ENCODE results near the gene TCP11L1. TPM values are rescaled to one million over a fixed set of nuclear protein-coding genes. Genes with fewer than 3 reads are reported as not detected.
A peak's percentile ranks its signal among the peaks of the same experiment; 100 is the strongest.
"Not testable (repeated sequence)": the region's sequence is repeated elsewhere in the genome, so short reads cannot be mapped to it uniquely, and the experiment has no call there.

TCP11L1 gene
- total RNA-seq, 4 donors from 2014 or later: 28.9 to 98.4 (median 78.4) TPM

DNA sequence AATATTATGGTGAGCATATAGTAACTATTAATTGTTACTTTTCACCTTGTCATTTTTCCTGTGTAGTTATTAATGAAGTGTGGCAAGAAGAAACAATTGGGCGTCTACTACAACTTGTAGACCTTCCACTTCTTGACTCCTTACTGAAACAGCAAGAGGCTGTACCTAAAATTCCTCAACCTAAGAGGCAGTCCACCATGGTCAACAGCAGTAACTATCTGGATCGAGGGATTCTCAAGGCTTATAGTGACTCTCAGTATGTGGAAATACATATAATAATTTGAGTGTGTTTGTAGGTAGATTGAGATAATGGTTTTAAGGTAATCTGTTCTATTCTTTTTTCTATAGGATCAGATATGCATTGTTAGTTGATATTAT is 10.8 kb upstream of the TCP11L1 start:
- Histone ChIP-seq H3K27me3 (no peaks in the 10 kb centered on the region), H3K36me3 (peaks cover 0 to 20% (median 0%) of the 10 kb centered on the region in 3 donors), H3K9me3 (no peaks in the 10 kb centered on the region), H3K4me1 (no peaks in the 10 kb centered on the region), H3K27ac (no peak overlapping the region), H3K4me3 (no peak overlapping the region)
- DNase-seq: no peak
- no peak for TF ChIP-seq POLR2A (IDR thresholded peaks at IDR 0.05)
- TF ChIP-seq, protein P1, sequence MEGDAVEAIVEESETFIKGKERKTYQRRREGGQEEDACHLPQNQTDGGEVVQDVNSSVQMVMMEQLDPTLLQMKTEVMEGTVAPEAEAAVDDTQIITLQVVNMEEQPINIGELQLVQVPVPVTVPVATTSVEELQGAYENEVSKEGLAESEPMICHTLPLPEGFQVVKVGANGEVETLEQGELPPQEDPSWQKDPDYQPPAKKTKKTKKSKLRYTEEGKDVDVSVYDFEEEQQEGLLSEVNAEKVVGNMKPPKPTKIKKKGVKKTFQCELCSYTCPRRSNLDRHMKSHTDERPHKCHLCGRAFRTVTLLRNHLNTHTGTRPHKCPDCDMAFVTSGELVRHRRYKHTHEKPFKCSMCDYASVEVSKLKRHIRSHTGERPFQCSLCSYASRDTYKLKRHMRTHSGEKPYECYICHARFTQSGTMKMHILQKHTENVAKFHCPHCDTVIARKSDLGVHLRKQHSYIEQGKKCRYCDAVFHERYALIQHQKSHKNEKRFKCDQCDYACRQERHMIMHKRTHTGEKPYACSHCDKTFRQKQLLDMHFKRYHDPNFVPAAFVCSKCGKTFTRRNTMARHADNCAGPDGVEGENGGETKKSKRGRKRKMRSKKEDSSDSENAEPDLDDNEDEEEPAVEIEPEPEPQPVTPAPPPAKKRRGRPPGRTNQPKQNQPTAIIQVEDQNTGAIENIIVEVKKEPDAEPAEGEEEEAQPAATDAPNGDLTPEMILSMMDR (IDR thresholded peaks at IDR 0.05): no peak

DNA sequence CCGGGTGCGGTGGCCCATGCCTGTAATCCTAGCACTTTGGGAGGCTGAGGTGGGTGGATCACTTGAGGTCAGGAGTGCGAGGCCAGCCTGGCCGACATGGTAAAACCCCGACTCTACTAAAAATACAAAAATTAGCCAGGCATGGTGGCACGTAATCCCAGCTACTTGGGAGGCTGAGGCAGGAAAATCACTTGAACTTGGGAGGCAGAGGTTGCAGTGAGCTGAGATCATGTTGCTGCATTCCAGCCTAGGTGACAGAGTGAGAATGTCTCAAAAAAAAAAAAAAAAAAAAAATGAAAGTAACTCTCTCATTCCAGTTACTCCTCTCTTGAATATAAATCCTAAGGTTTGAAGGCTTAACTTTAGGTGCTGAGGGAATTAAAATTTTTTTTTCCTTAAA is 10.2 kb upstream of the TCP11L1 start:
- H3K4me1 ChIP-seq, H3K9me3 ChIP-seq, H3K4me3 ChIP-seq, DNase-seq, H3K27ac ChIP-seq, H3K27me3 ChIP-seq: not testable (repeated sequence)
- H3K36me3 ChIP-seq: peaks cover 0 to 20% (median 0%) of the 10 kb centered on the region in 3 donors

DNA sequence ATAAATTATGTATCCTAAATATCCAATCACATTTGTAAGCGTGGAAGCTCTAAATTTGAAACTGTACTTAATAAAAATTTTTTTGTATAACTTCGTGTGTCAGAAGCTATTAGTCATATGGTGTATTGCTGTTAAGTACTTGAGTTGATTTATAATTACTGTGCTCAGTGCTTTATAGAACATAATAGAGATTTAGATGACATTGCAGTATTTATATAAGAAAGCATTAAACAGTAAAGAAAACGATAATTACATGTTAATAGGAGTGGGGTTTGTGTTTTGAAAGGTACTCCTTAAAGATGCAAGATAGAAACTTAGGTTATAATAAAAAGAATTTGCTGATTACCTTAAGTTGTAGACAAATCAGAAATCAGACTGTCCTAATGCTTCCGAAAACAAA is 5.9 kb upstream of the TCP11L1 start:
- no peak for TF ChIP-seq POLR2A (IDR thresholded peaks at IDR 0.05)
- TF ChIP-seq, protein P1 (IDR thresholded peaks at IDR 0.05): no peak
- Histone ChIP-seq H3K27me3 (no peaks in the 10 kb centered on the region), H3K4me1 (no peaks in the 10 kb centered on the region), H3K4me3 (no peak overlapping the region), H3K9me3 (no peaks in the 10 kb centered on the region), H3K27ac (no peak overlapping the region), H3K36me3 (peaks cover 0 to 4% (median 0%) of the 10 kb centered on the region in 3 donors)
- DNase-seq: no peak

DNA sequence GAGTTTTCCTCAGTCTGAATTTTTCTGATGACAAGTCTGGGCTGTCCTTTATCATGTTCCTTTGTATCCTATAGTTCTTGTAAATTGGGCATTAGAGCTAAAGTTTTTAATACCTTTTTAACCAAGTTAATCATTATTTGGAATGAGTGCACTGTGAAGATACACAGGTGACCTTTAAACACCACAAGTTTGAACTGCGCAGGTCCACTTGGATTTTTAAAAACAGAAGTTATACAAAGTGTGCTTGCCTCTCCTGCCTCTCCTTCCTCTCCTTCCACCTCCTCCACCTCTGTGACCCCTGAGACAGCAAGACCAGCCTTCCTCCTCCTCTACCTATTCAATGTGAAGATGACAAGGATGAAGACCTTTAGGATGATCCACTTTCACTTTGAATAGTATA is 4.4 kb upstream of the TCP11L1 start:
- peaks cover 0 to 4% (median 0%) of the 10 kb centered on the region in 3 donors for H3K36me3 ChIP-seq
- H3K4me1 ChIP-seq: no peaks in the 10 kb centered on the region
- H3K27ac ChIP-seq: peak overlapping the region in 2 of 4 donors; percentile 19 to 40
- H3K9me3 ChIP-seq: no peaks in the 10 kb centered on the region
- H3K4me3 ChIP-seq: peak overlapping the region in 1 of 4 donors; percentile 19
- no peaks in the 10 kb centered on the region for H3K27me3 ChIP-seq
- no peak for DNase-seq
- TF ChIP-seq, protein P1 (IDR thresholded peaks at IDR 0.05): no peak
- TF ChIP-seq POLR2A (IDR thresholded peaks at IDR 0.05): no peak

DNA sequence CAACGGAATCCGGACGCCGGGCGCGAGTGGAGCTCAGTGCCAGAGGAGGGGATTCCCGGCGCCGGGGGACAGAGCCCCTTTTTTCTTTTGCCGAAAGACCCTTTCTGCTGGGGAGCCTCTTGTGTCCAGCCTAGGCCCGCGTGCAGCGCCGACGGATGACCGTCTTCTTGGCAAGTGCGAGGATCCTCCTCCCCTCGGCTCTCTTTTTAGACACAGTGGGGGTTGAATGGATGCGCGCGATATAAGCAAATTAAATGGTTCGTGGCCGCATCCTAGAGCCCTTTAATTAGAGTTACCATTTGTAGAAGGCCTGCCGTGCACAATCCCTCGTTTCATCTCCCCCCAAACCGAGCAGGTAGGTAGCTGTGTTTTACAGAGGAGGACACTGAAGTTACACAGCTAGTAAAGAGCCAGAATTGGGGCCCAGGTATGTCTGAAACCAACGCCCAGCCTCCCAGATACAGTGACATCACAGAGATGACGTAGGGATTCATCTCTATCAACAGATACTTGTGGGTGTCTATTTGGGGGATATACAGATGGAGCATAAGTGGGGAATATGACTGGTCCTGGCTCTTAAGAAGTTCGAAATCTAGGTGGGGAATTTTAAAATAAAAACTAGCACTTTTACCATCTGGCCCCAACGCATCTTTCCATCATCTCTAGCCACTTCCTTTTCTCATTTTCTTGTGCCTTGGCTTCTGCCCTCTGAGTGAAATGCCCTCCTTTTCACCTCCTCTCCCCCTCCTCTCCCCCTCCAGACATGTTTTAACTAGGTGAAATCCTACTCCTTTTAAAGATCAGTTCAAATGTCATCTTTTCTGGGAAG is 875 bp downstream of the TCP11L1 start:
- no peaks in the 10 kb centered on the region for H3K9me3 ChIP-seq
- peaks cover 0 to 14% (median 0%) of the 10 kb centered on the region in 3 donors for H3K36me3 ChIP-seq
- H3K27ac ChIP-seq: peak overlapping the region; percentile 94 to 98 (median 96)
- no peaks in the 10 kb centered on the region for H3K27me3 ChIP-seq
- DNase-seq: no peak
- TF ChIP-seq, protein P1 (IDR thresholded peaks at IDR 0.05): peak in 1 of 6 experiments; percentile 1
- no peak for TF ChIP-seq POLR2A (IDR thresholded peaks at IDR 0.05)
- peak overlapping the region; percentile 89 to 99 (median 92) for H3K4me3 ChIP-seq
- peaks cover 0 to 13% (median 4%) of the 10 kb centered on the region in 4 donors for H3K4me1 ChIP-seq

DNA sequence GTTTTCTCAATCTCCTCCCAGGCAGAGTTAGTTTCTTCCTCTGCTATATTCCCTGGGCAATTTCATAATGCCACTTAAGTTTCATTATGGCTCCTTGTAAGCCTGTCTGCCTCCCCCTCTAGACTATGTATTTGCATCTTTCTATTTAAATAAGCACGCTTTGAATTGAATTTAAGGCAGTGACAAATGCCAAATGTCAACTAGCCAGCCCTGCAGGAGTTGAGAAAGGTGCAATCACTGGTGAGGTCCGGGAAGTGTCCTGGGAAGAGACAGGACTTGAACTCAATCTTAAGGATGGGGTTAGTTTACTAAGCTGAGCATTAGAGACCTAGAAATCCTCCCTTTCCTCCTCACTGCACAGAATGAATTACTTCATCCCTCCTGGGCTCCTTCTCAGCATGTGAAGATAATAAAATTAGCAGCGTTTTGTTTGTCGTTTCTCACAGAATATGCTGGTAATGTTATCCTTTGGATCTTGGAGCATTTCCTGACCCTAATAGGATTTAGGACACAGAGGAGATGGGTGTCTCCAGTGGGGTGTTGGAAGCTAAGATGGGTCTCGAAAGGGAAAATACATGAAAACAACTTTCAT is 1.6 kb downstream of the TCP11L1 start:
- DNase-seq: no peak
- Histone ChIP-seq H3K9me3 (no peaks in the 10 kb centered on the region), H3K36me3 (peaks cover 0 to 14% (median 0%) of the 10 kb centered on the region in 3 donors), H3K27ac (peak overlapping the region in 1 of 4 donors; percentile 94), H3K27me3 (no peaks in the 10 kb centered on the region), H3K4me3 (peak overlapping the region in 3 of 4 donors; percentile 89 to 99 (median 93)), H3K4me1 (peaks cover 0 to 16% (median 4%) of the 10 kb centered on the region in 4 donors)
- no peak for TF ChIP-seq POLR2A (IDR thresholded peaks at IDR 0.05)
- TF ChIP-seq, protein P1 (IDR thresholded peaks at IDR 0.05): no peak
